GM23248 (cell line): Measurements from ENCODE around the gene KIF1B.

ENCODE experiments used
- EZH2 ChIP-seq: fragments of 200-600 bp; sonication (generic); IDR thresholded peaks from 2 replicates; pipeline ENCODE4 v1.6.1; 2018; ENCODE audit warnings: antibody characterized with exemption, mild to moderate bottlenecking; ENCODE audit not compliant: insufficient read depth, poor library complexity, severe bottlenecking
- EZH2phosphoT487 ChIP-seq: fragments of 200-600 bp; sonication (generic); IDR thresholded peaks from 2 replicates; pipeline ENCODE4 v1.6.1; 2018; ENCODE audit warnings: antibody characterized with exemption, moderate library complexity, mild to moderate bottlenecking, low read depth; ENCODE audit not compliant: insufficient read depth

- TF ChIP-seq EZH2phosphoT487, result no peak
- TF ChIP-seq EZH2, result no peak
Observed at GRCh38 chr1:10237157-10237539, 26.8 kb downstream of the KIF1B start.
